Body of pancreas (tissue), 4 donors: Measurements from ENCODE around the gene PDLIM4.

Experiments used
- CTCF ChIP-seq, 7 experiments: fragments of 450-650 bp in 4 of 7; fragments of 200-600 bp in 3 of 7; sonication (generic) in 3 of 7; IDR thresholded peaks; one replicate each; pipeline ENCODE4 v1.5.1; 2016 to 2019; ENCODE audit warnings: antibody characterized with exemption in 7 of 7
- POLR2A ChIP-seq, 3 donors: fragments of 450-650 bp; IDR thresholded peaks; one replicate each; pipeline ENCODE4 v1.6.1; 2016; ENCODE audit warnings: antibody characterized with exemption in 3 of 3, mild to moderate bottlenecking in 2 of 3

DNA sequence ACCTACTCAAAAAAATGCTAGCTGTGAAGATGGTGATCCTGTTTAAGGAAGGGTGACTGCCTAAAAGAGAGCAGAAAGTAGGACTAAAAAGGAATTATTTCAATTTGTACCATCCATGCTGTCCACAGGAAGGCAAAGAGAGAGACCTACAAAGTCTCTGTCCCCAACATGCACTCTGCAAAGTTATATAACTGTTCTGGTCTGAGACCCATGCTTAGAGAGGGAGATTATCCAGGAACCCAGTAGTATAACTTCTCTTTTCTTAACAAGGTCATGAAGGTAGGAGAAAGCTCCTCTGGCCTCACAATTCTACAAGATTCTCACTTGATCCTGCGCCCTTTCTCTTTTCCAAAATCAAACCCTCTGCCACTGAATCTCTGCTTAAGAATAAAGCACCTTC lies 62.5 kb downstream of the PDLIM4 start:
- TF ChIP-seq CTCF (IDR thresholded peaks at IDR 0.05), result no peak
- TF ChIP-seq POLR2A (IDR thresholded peaks at IDR 0.05), result no peak
